ENCODE data around the gene IL23R.

The IL23R gene

GRCh38 chr1:67239738-67240137, 73.5 kb downstream of the IL23R start:
- no peak for TF ChIP-seq CTCF (conservative IDR thresholded peaks at IDR 0.05; ENCODE audit: low read depth, low read length)
- H4K20me1 ChIP-seq (ENCODE audit: insufficient read depth): no peaks in the 10 kb centered on the region
- no peak overlapping the region for H3K4me3 ChIP-seq (IDR thresholded peaks at IDR 0.05; ENCODE audit: insufficient read depth, low read depth, low read length)
- H3K9ac ChIP-seq: no peak overlapping the region
- H3K79me2 ChIP-seq (ENCODE audit: insufficient read depth, low read depth): no peaks in the 10 kb centered on the region
- no peak overlapping the region for H3K4me2 ChIP-seq
- no peaks in the 10 kb centered on the region for H3K36me3 ChIP-seq (ENCODE audit: insufficient read depth)
- no peak overlapping the region for H3K27ac ChIP-seq
- no peaks in the 10 kb centered on the region for H3K4me1 ChIP-seq (ENCODE audit: low read depth, poor library complexity, severe bottlenecking)
- H2AFZ ChIP-seq (ENCODE audit: low read depth): no peak overlapping the region
- H3K27me3 ChIP-seq (ENCODE audit: insufficient read depth, low read depth): no peaks in the 10 kb centered on the region

- Histone ChIP-seq H3K4me2 (no peak overlapping the region), H3K4me1 (ENCODE audit: low read depth, poor library complexity, severe bottlenecking) (no peaks in the 10 kb centered on the region), H3K27ac (no peak overlapping the region), H3K4me3 (IDR thresholded peaks at IDR 0.05; ENCODE audit: insufficient read depth, low read depth, low read length) (no peak overlapping the region), H2AFZ (ENCODE audit: low read depth) (no peak overlapping the region), H3K27me3 (ENCODE audit: insufficient read depth, low read depth) (no peaks in the 10 kb centered on the region), H3K9ac (no peak overlapping the region), H3K36me3 (ENCODE audit: insufficient read depth) (no peaks in the 10 kb centered on the region), H4K20me1 (ENCODE audit: insufficient read depth) (no peaks in the 10 kb centered on the region), H3K79me2 (ENCODE audit: insufficient read depth, low read depth) (no peaks in the 10 kb centered on the region)
- no peak for TF ChIP-seq CTCF (conservative IDR thresholded peaks at IDR 0.05; ENCODE audit: low read depth, low read length)
These were observed 75.0 kb downstream of the IL23R start for GRCh38 chr1:67241200-67241746.

GRCh38 chr1:67242016-67242415, 75.8 kb downstream of the IL23R start:
- H3K27me3 ChIP-seq (ENCODE audit: insufficient read depth, low read depth): no peaks in the 10 kb centered on the region
- H3K4me2 ChIP-seq: no peak overlapping the region
- no peaks in the 10 kb centered on the region for H3K36me3 ChIP-seq (ENCODE audit: insufficient read depth)
- no peak overlapping the region for H3K27ac ChIP-seq
- no peak overlapping the region for H3K9ac ChIP-seq
- H4K20me1 ChIP-seq (ENCODE audit: insufficient read depth): no peaks in the 10 kb centered on the region
- no peak for TF ChIP-seq CTCF (conservative IDR thresholded peaks at IDR 0.05; ENCODE audit: low read depth, low read length)
- no peak overlapping the region for H3K4me3 ChIP-seq (IDR thresholded peaks at IDR 0.05; ENCODE audit: insufficient read depth, low read depth, low read length)
- H3K79me2 ChIP-seq (ENCODE audit: insufficient read depth, low read depth): no peaks in the 10 kb centered on the region
- no peaks in the 10 kb centered on the region for H3K4me1 ChIP-seq (ENCODE audit: low read depth, poor library complexity, severe bottlenecking)
- no peak overlapping the region for H2AFZ ChIP-seq (ENCODE audit: low read depth)

GRCh38 chr1:67250051-67250653, 83.9 kb downstream of the IL23R start:
- H3K4me1 ChIP-seq (ENCODE audit: low read depth, poor library complexity, severe bottlenecking): no peaks in the 10 kb centered on the region
- no peaks in the 10 kb centered on the region for H3K79me2 ChIP-seq (ENCODE audit: insufficient read depth, low read depth)
- H3K9ac ChIP-seq: no peak overlapping the region
- no peak overlapping the region for H2AFZ ChIP-seq (ENCODE audit: low read depth)
- no peak for TF ChIP-seq CTCF (conservative IDR thresholded peaks at IDR 0.05; ENCODE audit: low read depth, low read length)
- H3K4me3 ChIP-seq (IDR thresholded peaks at IDR 0.05; ENCODE audit: insufficient read depth, low read depth, low read length): no peak overlapping the region
- no peaks in the 10 kb centered on the region for H3K36me3 ChIP-seq (ENCODE audit: insufficient read depth)
- H4K20me1 ChIP-seq (ENCODE audit: insufficient read depth): no peaks in the 10 kb centered on the region
- no peaks in the 10 kb centered on the region for H3K27me3 ChIP-seq (ENCODE audit: insufficient read depth, low read depth)
- no peak overlapping the region for H3K4me2 ChIP-seq
- H3K27ac ChIP-seq: no peak overlapping the region

All from KMS-11 (cell line).